HCT116 (cell line): ENCODE data around the gene ABCA1.

ENCODE experiments used
- EZH2 ChIP-seq: fragments of 200-600 bp; sonication (generic); IDR thresholded peaks from 2 replicates; pipeline ENCODE4 v1.6.1; 2017; ENCODE audit warnings: antibody characterized with exemption, mixed run types
- EZH2phosphoT487 ChIP-seq: fragments of 200-600 bp; IDR thresholded peaks from 2 replicates; pipeline ENCODE4 v1.6.1; 2018; ENCODE audit warnings: antibody characterized with exemption, borderline replicate concordance
- FOSL1 ChIP-seq: IDR thresholded peaks from 2 replicates; pipeline ENCODE4 v1.6.1; 2012; ENCODE audit warnings: low read depth
- POLR2A ChIP-seq: IDR thresholded peaks from 2 replicates; pipeline ENCODE4 v1.7.0; 2011; ENCODE audit warnings: borderline replicate concordance; ENCODE audit not compliant: insufficient read depth, insufficient read length; ENCODE audit errors: extremely low read depth
- SP1 ChIP-seq: IDR thresholded peaks from 2 replicates; pipeline ENCODE4 v1.6.1; 2012; ENCODE audit warnings: low read depth
- TCF7L2 ChIP-seq: IDR thresholded peaks from 2 replicates; pipeline ENCODE4 v1.7.0; 2011; ENCODE audit warnings: borderline replicate concordance, inconsistent platforms; ENCODE audit not compliant: insufficient read depth, insufficient read length; ENCODE audit errors: extremely low read depth
- YY1 ChIP-seq: IDR thresholded peaks from 2 replicates; pipeline ENCODE4 v1.6.1; 2011; ENCODE audit warnings: low read length, low read depth, moderate library complexity, mild to moderate bottlenecking; ENCODE audit not compliant: insufficient replicate concordance; ENCODE audit errors: extremely low read depth
- TF ChIP-seq, protein P1 (sequence below), 3 experiments: fragments of 200-600 bp in 1 of 3; sonication (generic) in 1 of 3; IDR thresholded peaks in 2 of 3; conservative IDR thresholded peaks in 1 of 3; 2 replicates each; pipeline ENCODE4 v1.5.1; 2012 to 2017; ENCODE audit warnings: low read depth in 2 of 3, low read length in 2 of 3, antibody characterized with exemption in 1 of 3, borderline replicate concordance in 1 of 3, control low read depth in 1 of 3, mild to moderate bottlenecking in 1 of 3, mixed read lengths in 1 of 3, mixed run types in 1 of 3, moderate library complexity in 1 of 3; ENCODE audit not compliant: insufficient read depth in 1 of 3
- TF ChIP-seq, protein P2 (sequence below): IDR thresholded peaks from 2 replicates; pipeline ENCODE4 v1.6.1; 2012; ENCODE audit warnings: low read depth
- TF ChIP-seq, protein P3 (sequence below): IDR thresholded peaks from 2 replicates; pipeline ENCODE4 v1.6.1; 2012

DNA sequence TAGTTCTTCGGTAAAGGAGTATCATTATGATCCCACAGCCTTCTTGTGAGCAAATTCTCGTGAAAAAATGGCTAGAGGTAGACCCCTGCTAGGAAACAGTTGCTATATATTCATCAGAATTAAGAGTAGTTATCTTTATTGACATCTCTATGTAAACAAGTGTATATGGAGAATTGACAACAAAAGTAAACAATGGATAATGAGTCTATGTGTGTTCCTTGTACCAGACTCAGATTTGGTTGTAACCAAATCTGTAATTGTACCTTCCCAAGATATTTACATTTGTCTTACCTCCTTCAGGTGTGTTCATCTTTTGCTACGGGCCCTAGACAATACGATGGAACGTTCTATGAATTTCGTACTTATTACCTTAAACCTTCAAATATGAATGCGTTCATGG lies 161.9 kb downstream of the ABCA1 start:
- TF ChIP-seq, protein P1, sequence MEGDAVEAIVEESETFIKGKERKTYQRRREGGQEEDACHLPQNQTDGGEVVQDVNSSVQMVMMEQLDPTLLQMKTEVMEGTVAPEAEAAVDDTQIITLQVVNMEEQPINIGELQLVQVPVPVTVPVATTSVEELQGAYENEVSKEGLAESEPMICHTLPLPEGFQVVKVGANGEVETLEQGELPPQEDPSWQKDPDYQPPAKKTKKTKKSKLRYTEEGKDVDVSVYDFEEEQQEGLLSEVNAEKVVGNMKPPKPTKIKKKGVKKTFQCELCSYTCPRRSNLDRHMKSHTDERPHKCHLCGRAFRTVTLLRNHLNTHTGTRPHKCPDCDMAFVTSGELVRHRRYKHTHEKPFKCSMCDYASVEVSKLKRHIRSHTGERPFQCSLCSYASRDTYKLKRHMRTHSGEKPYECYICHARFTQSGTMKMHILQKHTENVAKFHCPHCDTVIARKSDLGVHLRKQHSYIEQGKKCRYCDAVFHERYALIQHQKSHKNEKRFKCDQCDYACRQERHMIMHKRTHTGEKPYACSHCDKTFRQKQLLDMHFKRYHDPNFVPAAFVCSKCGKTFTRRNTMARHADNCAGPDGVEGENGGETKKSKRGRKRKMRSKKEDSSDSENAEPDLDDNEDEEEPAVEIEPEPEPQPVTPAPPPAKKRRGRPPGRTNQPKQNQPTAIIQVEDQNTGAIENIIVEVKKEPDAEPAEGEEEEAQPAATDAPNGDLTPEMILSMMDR (IDR thresholded peaks at IDR 0.05 in 2 of 3, conservative IDR thresholded peaks at IDR 0.05 in 1 of 3; ENCODE audit: borderline replicate concordance in 1 of 3, insufficient read depth in 1 of 3, low read depth in 2 of 3, low read length in 2 of 3): no peak
- TF ChIP-seq TCF7L2 (no peak), SP1 (no peak), EZH2phosphoT487 (no peak), YY1 (no peak), EZH2 (no peak), POLR2A (no peak), FOSL1 (no peak)
- TF ChIP-seq, protein P2, sequence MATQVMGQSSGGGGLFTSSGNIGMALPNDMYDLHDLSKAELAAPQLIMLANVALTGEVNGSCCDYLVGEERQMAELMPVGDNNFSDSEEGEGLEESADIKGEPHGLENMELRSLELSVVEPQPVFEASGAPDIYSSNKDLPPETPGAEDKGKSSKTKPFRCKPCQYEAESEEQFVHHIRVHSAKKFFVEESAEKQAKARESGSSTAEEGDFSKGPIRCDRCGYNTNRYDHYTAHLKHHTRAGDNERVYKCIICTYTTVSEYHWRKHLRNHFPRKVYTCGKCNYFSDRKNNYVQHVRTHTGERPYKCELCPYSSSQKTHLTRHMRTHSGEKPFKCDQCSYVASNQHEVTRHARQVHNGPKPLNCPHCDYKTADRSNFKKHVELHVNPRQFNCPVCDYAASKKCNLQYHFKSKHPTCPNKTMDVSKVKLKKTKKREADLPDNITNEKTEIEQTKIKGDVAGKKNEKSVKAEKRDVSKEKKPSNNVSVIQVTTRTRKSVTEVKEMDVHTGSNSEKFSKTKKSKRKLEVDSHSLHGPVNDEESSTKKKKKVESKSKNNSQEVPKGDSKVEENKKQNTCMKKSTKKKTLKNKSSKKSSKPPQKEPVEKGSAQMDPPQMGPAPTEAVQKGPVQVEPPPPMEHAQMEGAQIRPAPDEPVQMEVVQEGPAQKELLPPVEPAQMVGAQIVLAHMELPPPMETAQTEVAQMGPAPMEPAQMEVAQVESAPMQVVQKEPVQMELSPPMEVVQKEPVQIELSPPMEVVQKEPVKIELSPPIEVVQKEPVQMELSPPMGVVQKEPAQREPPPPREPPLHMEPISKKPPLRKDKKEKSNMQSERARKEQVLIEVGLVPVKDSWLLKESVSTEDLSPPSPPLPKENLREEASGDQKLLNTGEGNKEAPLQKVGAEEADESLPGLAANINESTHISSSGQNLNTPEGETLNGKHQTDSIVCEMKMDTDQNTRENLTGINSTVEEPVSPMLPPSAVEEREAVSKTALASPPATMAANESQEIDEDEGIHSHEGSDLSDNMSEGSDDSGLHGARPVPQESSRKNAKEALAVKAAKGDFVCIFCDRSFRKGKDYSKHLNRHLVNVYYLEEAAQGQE: no peak
- TF ChIP-seq, protein P3, sequence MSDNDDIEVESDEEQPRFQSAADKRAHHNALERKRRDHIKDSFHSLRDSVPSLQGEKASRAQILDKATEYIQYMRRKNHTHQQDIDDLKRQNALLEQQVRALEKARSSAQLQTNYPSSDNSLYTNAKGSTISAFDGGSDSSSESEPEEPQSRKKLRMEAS: no peak
